Hepatic stellate cell (primary cell): ENCODE data around the gene FER1L5.

Experiments
- DNase-seq: peaks from one replicate; pipeline ENCODE4 v3.0.0; 2011; ENCODE audit warnings: low spot score

The FER1L5 gene

DNA sequence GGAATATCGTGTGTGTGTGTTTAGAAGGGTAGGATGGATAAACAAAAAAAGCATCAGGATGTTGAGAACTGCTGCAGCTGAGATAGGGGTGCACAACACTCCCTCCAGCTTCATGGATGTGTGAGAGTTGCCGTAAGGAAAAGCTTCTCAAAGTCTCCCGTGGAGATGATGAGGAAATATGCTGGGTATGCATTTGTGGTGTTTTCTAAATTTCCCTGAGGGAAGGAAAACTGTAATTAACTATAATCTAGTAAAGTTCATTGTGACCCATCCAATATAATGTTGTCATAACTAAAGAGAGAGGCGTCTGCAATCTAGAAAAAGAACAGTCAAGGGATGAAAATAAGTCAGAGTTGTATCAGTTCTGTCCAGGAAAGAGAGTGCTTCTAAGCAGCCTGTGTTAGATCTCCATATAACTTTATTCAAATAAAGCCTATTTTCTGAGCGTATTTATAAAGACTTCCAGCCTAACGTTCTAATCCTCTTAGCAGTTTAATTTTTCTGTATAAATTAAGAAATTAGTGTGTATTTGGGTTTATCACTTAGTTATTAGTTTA, 104.6 kb downstream of the FER1L5 start:
- no peak for DNase-seq

DNA sequence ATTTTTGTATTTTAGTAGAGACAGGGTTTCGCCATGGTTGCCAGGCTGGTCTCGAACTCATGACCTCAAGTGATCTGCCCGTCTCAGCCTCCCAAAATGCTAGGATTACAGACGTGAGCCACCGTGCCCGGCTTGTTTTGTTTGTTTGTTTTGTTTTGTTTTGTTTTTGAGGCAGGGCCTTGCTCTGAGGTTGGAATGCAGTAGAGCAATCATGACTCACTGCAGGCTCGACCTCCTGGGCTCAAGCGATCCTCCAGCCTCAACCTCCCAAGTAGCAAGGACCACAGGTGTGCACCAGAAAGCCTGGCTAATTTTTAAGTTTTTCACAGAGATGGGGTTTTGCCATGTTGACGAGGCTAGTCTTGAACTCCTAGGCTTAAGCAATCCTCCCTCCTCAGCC, 109.2 kb downstream of the FER1L5 start:
- no peak for DNase-seq

DNA sequence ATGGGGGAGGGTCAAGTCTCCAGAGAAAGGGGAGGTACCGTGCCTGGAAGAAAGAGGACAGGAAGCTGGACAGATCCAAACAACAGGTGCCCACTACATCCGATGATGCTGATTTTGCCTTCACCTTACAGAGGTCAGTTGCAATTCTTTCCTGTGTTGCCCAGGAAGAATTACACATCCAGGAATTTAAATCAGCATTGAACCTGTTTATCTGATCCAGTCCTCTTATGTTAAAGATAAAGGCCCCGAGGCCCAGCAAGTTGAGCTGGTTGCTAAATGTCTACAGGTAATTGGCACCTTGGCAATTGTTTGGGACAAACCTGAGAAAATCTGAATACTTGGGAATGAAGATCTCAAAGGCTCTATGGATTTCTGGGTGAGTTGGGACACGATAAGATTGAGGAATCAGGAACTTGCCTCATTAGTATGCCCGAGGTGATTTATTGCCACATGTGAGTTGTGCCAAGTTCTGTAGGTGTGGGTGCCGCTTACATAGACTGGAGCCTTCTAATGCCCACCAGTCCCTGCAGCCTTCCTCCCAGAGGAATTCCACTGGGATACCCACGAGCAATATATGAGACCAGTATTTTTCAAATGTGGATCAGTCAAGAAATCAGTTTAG, 111.2 kb downstream of the FER1L5 start:
- no peak for DNase-seq

DNA sequence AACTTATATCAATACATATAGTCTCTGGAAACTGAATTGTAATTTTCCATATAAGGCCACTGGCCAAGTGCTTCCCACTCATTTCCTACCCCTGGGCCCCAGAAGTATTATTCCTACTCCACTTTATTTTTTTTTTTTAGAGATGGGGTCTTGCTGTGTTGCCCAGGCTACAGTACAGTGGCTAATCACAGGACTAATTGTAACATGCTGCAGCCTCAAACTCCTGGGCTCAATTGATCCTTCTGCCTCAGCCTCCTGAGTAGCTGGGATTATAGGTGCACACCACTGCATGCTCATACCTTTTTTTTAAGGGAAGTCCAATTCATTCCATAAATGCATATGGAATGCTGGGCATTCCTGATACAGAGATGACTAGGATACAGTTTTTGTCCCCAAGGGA, 111.8 kb downstream of the FER1L5 start:
- no peak for DNase-seq
